HCT116 (cell line): ENCODE results near the gene FAM216B. TPM values are rescaled to one million over a fixed set of nuclear protein-coding genes. Genes with fewer than 3 reads are reported as not detected.

ENCODE experiments used
- ATAC-seq: fragments of 200-7000 bp; cut with Tn5 transposase; 2 replicates; pipeline ENCODE4 v1.9.1; 2020; ENCODE audit warnings: mild to moderate bottlenecking, moderate library complexity
- BruUV-seq: library from RNA; stranded (reverse); fragments of 400-500 nt; replicated peaks from 2 replicates; lab custom pipeline; 2021; lab: Mats Ljungman, UMichigan
- CTCF ChIA-PET: fragments of 300-600 bp; sonication (Branson Sonifier 250); formaldehyde crosslinking; loops from one replicate; lab custom pipeline; 2021; ENCODE audit warnings: antibody characterized with exemption; lab: Charles Lee
- POLR2A ChIA-PET: fragments of 300-600, 350-600 bp; sonication (Branson Sonifier 250); formaldehyde crosslinking; loops from one replicate; lab custom pipeline; 2021; ENCODE audit warnings: antibody characterized with exemption; lab: Charles Lee
- RAD21 ChIA-PET, 2 experiments: fragments of 300-600 bp; sonication (Branson Sonifier 250); formaldehyde crosslinking; loops; one replicate each; lab custom pipeline; 2023; ENCODE audit warnings: low total read pairs in 2 of 2; ENCODE audit not compliant: uncharacterized antibody in 2 of 2, unreplicated experiment in 2 of 2, low non-redundant PET in 1 of 2; lab: Charles Lee
- DNase-seq: peaks from one replicate; pipeline ENCODE4 v3.0.0-alpha.2; 2010; ENCODE audit warnings: low read depth, low spot score
- H2AFZ ChIP-seq: fragments of 200-600 bp; shearing (Covaris generic), sonication (generic); 2 replicates; pipeline ENCODE4 v1.6.1; 2017; ENCODE audit warnings: low read depth, mixed run types, mixed read lengths, antibody characterized with exemption, low read length; ENCODE audit not compliant: poor library complexity, severe bottlenecking
- H3K27ac ChIP-seq: 2 replicates; pipeline ENCODE4 v1.5.1; 2012; ENCODE audit warnings: low read depth, low read length
- H3K27me3 ChIP-seq: fragments of 200-600 bp; sonication (generic); 2 replicates; pipeline ENCODE4 v1.6.1; 2016; ENCODE audit warnings: mixed run types, low read length, mixed read lengths; ENCODE audit not compliant: insufficient read depth
- H3K36me3 ChIP-seq, 2 experiments: fragments of 200-500 bp in 1 of 2; fragments of 200-600 bp in 1 of 2; sonication (Bioruptor generic) in 1 of 2; sonication (generic) in 1 of 2; 2 replicates each; pipeline versions ENCODE4 v1.5.1 to v1.6.1; 2014 to 2016; ENCODE audit warnings: low read length in 2 of 2, inconsistent platforms in 1 of 2, mixed read lengths in 1 of 2, mixed run types in 1 of 2; ENCODE audit not compliant: insufficient read depth in 2 of 2, control insufficient read depth in 1 of 2
- H3K4me1 ChIP-seq, 2 experiments: fragments of 200-600 bp in 1 of 2; sonication (generic) in 1 of 2; 2 replicates each; pipeline versions ENCODE4 v1.5.1 to v1.6.1; 2012 to 2017; ENCODE audit warnings: low read length in 2 of 2, inconsistent platforms in 1 of 2, mild to moderate bottlenecking in 1 of 2, mixed read lengths in 1 of 2, mixed run types in 1 of 2, moderate library complexity in 1 of 2; ENCODE audit not compliant: insufficient read depth in 2 of 2, control insufficient read depth in 1 of 2
- H3K4me2 ChIP-seq: fragments of 200-600 bp; sonication (generic); 2 replicates; pipeline ENCODE4 v1.6.1; 2017; ENCODE audit warnings: mixed run types, low read length, mixed read lengths
- H3K4me3 ChIP-seq, 2 experiments: fragments of 200-600 bp in 1 of 2; sonication (generic) in 1 of 2; replicated peaks in 1 of 2; 2 replicates each; pipeline ENCODE4 v1.5.1; 2011 to 2016; ENCODE audit warnings: low read length in 2 of 2, control low read depth in 1 of 2, low read depth in 1 of 2, mild to moderate bottlenecking in 1 of 2, mixed read lengths in 1 of 2, mixed run types in 1 of 2
- H3K79me2 ChIP-seq: fragments of 200-600 bp; sonication (generic); 2 replicates; pipeline ENCODE4 v1.6.1; 2017; ENCODE audit warnings: mild to moderate bottlenecking, mixed run types, low read length, moderate library complexity, mixed read lengths; ENCODE audit not compliant: insufficient read depth
- H3K9ac ChIP-seq: fragments of 200-600 bp; sonication (generic); 2 replicates; pipeline ENCODE4 v1.6.1; 2016; ENCODE audit warnings: low read length, mixed read lengths
- H3K9me2 ChIP-seq: fragments of 200-600 bp; sonication (generic), shearing (Covaris generic); 2 replicates; pipeline ENCODE4 v1.6.1; 2017; ENCODE audit warnings: mixed run types, mild to moderate bottlenecking, moderate library complexity; ENCODE audit not compliant: insufficient read depth
- H3K9me3 ChIP-seq, 2 experiments: fragments of 200-500 bp in 1 of 2; fragments of 200-600 bp in 1 of 2; sonication (Bioruptor generic) in 1 of 2; sonication (generic) in 1 of 2; 2 replicates each; pipeline ENCODE4 v1.6.1; 2014 to 2017; ENCODE audit warnings: low read length in 2 of 2, mixed read lengths in 2 of 2, inconsistent platforms in 1 of 2, low read depth in 1 of 2, mild to moderate bottlenecking in 1 of 2, mixed run types in 1 of 2, moderate library complexity in 1 of 2; ENCODE audit not compliant: control insufficient read depth in 1 of 2, insufficient read depth in 1 of 2
- H4K20me1 ChIP-seq: fragments of 200-600 bp; sonication (generic), shearing (Covaris generic); 2 replicates; pipeline ENCODE4 v1.6.1; 2017; ENCODE audit warnings: mixed run types, mild to moderate bottlenecking, moderate library complexity; ENCODE audit not compliant: insufficient read depth
- ATF3 ChIP-seq: IDR thresholded peaks from 2 replicates; pipeline ENCODE4 v1.6.1; 2012
- CTCF ChIP-seq, 3 experiments: fragments of 200-600 bp in 1 of 3; sonication (generic) in 1 of 3; IDR thresholded peaks in 2 of 3; conservative IDR thresholded peaks in 1 of 3; 2 replicates each; pipeline ENCODE4 v1.5.1; 2012 to 2017; ENCODE audit warnings: low read depth in 2 of 3, low read length in 2 of 3, antibody characterized with exemption in 1 of 3, borderline replicate concordance in 1 of 3, control low read depth in 1 of 3, mild to moderate bottlenecking in 1 of 3, mixed read lengths in 1 of 3, mixed run types in 1 of 3, moderate library complexity in 1 of 3; ENCODE audit not compliant: insufficient read depth in 1 of 3
- EGR1 ChIP-seq: IDR thresholded peaks from 2 replicates; pipeline ENCODE4 v1.6.1; 2012; ENCODE audit warnings: low read depth
- EZH2 ChIP-seq: fragments of 200-600 bp; sonication (generic); IDR thresholded peaks from 2 replicates; pipeline ENCODE4 v1.6.1; 2017; ENCODE audit warnings: antibody characterized with exemption, mixed run types
- EZH2phosphoT487 ChIP-seq: fragments of 200-600 bp; IDR thresholded peaks from 2 replicates; pipeline ENCODE4 v1.6.1; 2018; ENCODE audit warnings: antibody characterized with exemption, borderline replicate concordance
- FOSL1 ChIP-seq: IDR thresholded peaks from 2 replicates; pipeline ENCODE4 v1.6.1; 2012; ENCODE audit warnings: low read depth
- JUND ChIP-seq: IDR thresholded peaks from 2 replicates; pipeline ENCODE4 v1.6.1; 2012
- MAX ChIP-seq: IDR thresholded peaks from 2 replicates; pipeline ENCODE4 v1.6.1; 2012
- POLR2A ChIP-seq: IDR thresholded peaks from 2 replicates; pipeline ENCODE4 v1.7.0; 2011; ENCODE audit warnings: borderline replicate concordance; ENCODE audit not compliant: insufficient read depth, insufficient read length; ENCODE audit errors: extremely low read depth
- POLR2AphosphoS5 ChIP-seq: IDR thresholded peaks from 2 replicates; pipeline ENCODE4 v1.6.1; 2011; ENCODE audit warnings: mild to moderate bottlenecking, low read depth, low read length, moderate library complexity
- RAD21 ChIP-seq: IDR thresholded peaks from 2 replicates; pipeline ENCODE4 v1.6.1; 2012; ENCODE audit warnings: low read depth, mild to moderate bottlenecking
- SIN3A ChIP-seq: IDR thresholded peaks from 2 replicates; pipeline ENCODE4 v1.6.1; 2012; ENCODE audit warnings: low read depth
- SP1 ChIP-seq: IDR thresholded peaks from 2 replicates; pipeline ENCODE4 v1.6.1; 2012; ENCODE audit warnings: low read depth
- SRF ChIP-seq: IDR thresholded peaks from 2 replicates; pipeline ENCODE4 v1.6.1; 2012; ENCODE audit warnings: low read depth
- TCF7L2 ChIP-seq: IDR thresholded peaks from 2 replicates; pipeline ENCODE4 v1.7.0; 2011; ENCODE audit warnings: borderline replicate concordance, inconsistent platforms; ENCODE audit not compliant: insufficient read depth, insufficient read length; ENCODE audit errors: extremely low read depth
- YY1 ChIP-seq: IDR thresholded peaks from 2 replicates; pipeline ENCODE4 v1.6.1; 2011; ENCODE audit warnings: low read length, low read depth, moderate library complexity, mild to moderate bottlenecking; ENCODE audit not compliant: insufficient replicate concordance; ENCODE audit errors: extremely low read depth
- ZBTB33 ChIP-seq: IDR thresholded peaks from 2 replicates; pipeline ENCODE4 v1.6.1; 2011; ENCODE audit warnings: mild to moderate bottlenecking, low read length, moderate library complexity; ENCODE audit not compliant: insufficient replicate concordance; ENCODE audit errors: extremely low read depth
- ZNF274 ChIP-seq: fragments of 200-500 bp; sonication (Bioruptor generic); IDR thresholded peaks from 2 replicates; pipeline ENCODE4 v1.6.1; 2014; ENCODE audit warnings: mild to moderate bottlenecking, low read depth, low read length, inconsistent platforms
- intact Hi-C: fragments of 100-400 bp; cut with micrococcal nuclease; formaldehyde crosslinking; loops from 2 replicates; pipeline ENCODE4 v1.10.0; 2022
- total RNA-seq: library from RNA; stranded (reverse); gene quantifications from one replicate; pipeline ENCODE4 v1.2.1, GENCODE V29; 2021; ENCODE audit not compliant: unreplicated experiment

FAM216B gene
- total RNA-seq, 1 experiment from 2014 or later: not detected

GRCh38 chr13:42753697-42754096 is 27.7 kb upstream of the FAM216B start:
- TF ChIP-seq EZH2 (no peak), ZNF274 (no peak), MAX (no peak), POLR2A (no peak), YY1 (no peak), ATF3 (no peak), CTCF (IDR thresholded peaks at IDR 0.05 in 2 of 3, conservative IDR thresholded peaks at IDR 0.05 in 1 of 3; ENCODE audit: borderline replicate concordance in 1 of 3, insufficient read depth in 1 of 3, low read depth in 2 of 3, low read length in 2 of 3) (no peak), POLR2AphosphoS5 (no peak), FOSL1 (no peak), EGR1 (no peak), RAD21 (no peak), SP1 (no peak), SRF (no peak), JUND (no peak), EZH2phosphoT487 (no peak), TCF7L2 (no peak), ZBTB33 (no peak), SIN3A (no peak)
- DNase-seq (no peak), ATAC-seq (no peak)
- ChIA-PET RAD21 (no interaction called here), POLR2A (no interaction called here), CTCF (no interaction called here)
- no peaks in the 10 kb centered on the region for H3K9me2 ChIP-seq
- H3K79me2 ChIP-seq: no peaks in the 10 kb centered on the region
- intact Hi-C loops: no loop called here
- no peaks in the 10 kb centered on the region for H3K36me3 ChIP-seq
- H3K27ac ChIP-seq: no peak overlapping the region
- no peak overlapping the region for H3K4me2 ChIP-seq
- no peak overlapping the region for H3K4me3 ChIP-seq
- no TSS peak for BruUV-seq
- H3K9ac ChIP-seq: no peak overlapping the region
- 0 out of 2 replicates have a peak, but pooled peaks cover 3% of the 10 kb centered on the region for H3K27me3 ChIP-seq
- no peaks in the 10 kb centered on the region for H4K20me1 ChIP-seq
- no peak overlapping the region for H2AFZ ChIP-seq
- no peaks in the 10 kb centered on the region for H3K9me3 ChIP-seq
- H3K4me1 ChIP-seq: no peaks in the 10 kb centered on the region
